Endothelial cell of umbilical vein (primary cell): ENCODE measurements around the gene CEP104. TPM values are rescaled to one million over a fixed set of nuclear protein-coding genes. Genes with fewer than 3 reads are reported as not detected.

ENCODE experiments used
- BruUV-seq: library from RNA; stranded (reverse); fragments of 400-500 nt; replicated peaks from 2 replicates; lab custom pipeline; 2021; lab: Mats Ljungman, UMichigan
- CTCF ChIA-PET: fragments of 300-600, 350-600 bp; sonication (Branson Sonifier 250); formaldehyde crosslinking; loops from one replicate; lab custom pipeline; 2021; ENCODE audit warnings: antibody characterized with exemption, inconsistent platforms; lab: Charles Lee
- POLR2A ChIA-PET: fragments of 300-600, 350-600 bp; sonication (Branson Sonifier 250); formaldehyde crosslinking; loops from one replicate; lab custom pipeline; 2021; ENCODE audit warnings: antibody characterized with exemption, inconsistent platforms; lab: Charles Lee
- DNase-seq: peaks from one replicate; pipeline ENCODE4 v3.0.0-alpha.2; 2011; ENCODE audit warnings: low read depth, low spot score
- FAIRE-seq: peaks from 2 replicates; lab custom pipeline; 2011; peaks lifted over from hg19 to GRCh38; lab: Jason Lieb, UNC
- H2AFZ ChIP-seq: 2 replicates; pipeline ENCODE4 v1.6.0; 2012; ENCODE audit warnings: low read depth, low read length, control low read depth, inconsistent platforms
- H3K27ac ChIP-seq: 2 replicates; pipeline ENCODE4 v1.5.1; 2011; ENCODE audit warnings: low read depth, mild to moderate bottlenecking, control low read depth, low read length, moderate library complexity; ENCODE audit not compliant: insufficient read depth
- H3K27me3 ChIP-seq, 2 experiments: 2 replicates each; pipeline versions ENCODE4 v1.6.0 to v1.6.1; 2011; ENCODE audit warnings: low read length in 2 of 2, mixed read lengths in 1 of 2; ENCODE audit not compliant: control insufficient read depth in 2 of 2, insufficient read depth in 2 of 2
- H3K36me3 ChIP-seq, 2 experiments: 2 replicates in 1 of 2; 3 replicates in 1 of 2; pipeline ENCODE4 v1.5.1; 2011; ENCODE audit warnings: low read length in 2 of 2, mild to moderate bottlenecking in 1 of 2, moderate library complexity in 1 of 2; ENCODE audit not compliant: control insufficient read depth in 2 of 2, insufficient read depth in 2 of 2; ENCODE audit errors: extremely low read depth in 1 of 2
- H3K4me1 ChIP-seq: 3 replicates; pipeline ENCODE4 v1.5.1; 2011; ENCODE audit warnings: mild to moderate bottlenecking, low read length; ENCODE audit not compliant: control insufficient read depth, insufficient read depth; ENCODE audit errors: extremely low read depth
- H3K4me2 ChIP-seq: 2 replicates; pipeline ENCODE4 v1.6.1; 2011; ENCODE audit warnings: low read length, control low read depth, mixed read lengths; ENCODE audit not compliant: insufficient read depth
- H3K4me3 ChIP-seq, 3 experiments: fragments of 200-600 bp in 1 of 3; sonication (generic), shearing (Covaris generic) in 1 of 3; replicated peaks in 1 of 3; 2 replicates each; pipeline ENCODE4 v1.5.1; 2011 to 2016; ENCODE audit warnings: control low read depth in 3 of 3, low read length in 3 of 3, mild to moderate bottlenecking in 2 of 3, inconsistent platforms in 1 of 3, low read depth in 1 of 3, moderate library complexity in 1 of 3; ENCODE audit not compliant: insufficient read depth in 1 of 3
- H3K79me2 ChIP-seq: 2 replicates; pipeline ENCODE4 v1.6.0; 2012; ENCODE audit warnings: low read length, inconsistent platforms; ENCODE audit not compliant: control insufficient read depth, insufficient read depth
- H3K9ac ChIP-seq: replicated peaks from 2 replicates; pipeline ENCODE3; 2011; ENCODE audit warnings: low read length, control low read depth; ENCODE audit not compliant: insufficient read depth; ENCODE audit errors: extremely low read depth
- H3K9me1 ChIP-seq: replicated peaks from 3 replicates; pipeline ENCODE4 v1.6.0; 2011; ENCODE audit warnings: mild to moderate bottlenecking, low read length; ENCODE audit not compliant: control insufficient read depth, insufficient read depth; ENCODE audit errors: extremely low read depth
- H3K9me3 ChIP-seq: replicated peaks from 2 replicates; pipeline ENCODE4 v1.5.1; 2012; ENCODE audit warnings: low read length, inconsistent platforms; ENCODE audit not compliant: control insufficient read depth, insufficient read depth
- H4K20me1 ChIP-seq: replicated peaks from 2 replicates; pipeline ENCODE3; 2011; ENCODE audit warnings: mild to moderate bottlenecking, low read length; ENCODE audit not compliant: control insufficient read depth, insufficient read depth; ENCODE audit errors: extremely low read depth
- FOS ChIP-seq: IDR thresholded peaks from 2 replicates; pipeline ENCODE4 v1.6.1; 2011; ENCODE audit warnings: mild to moderate bottlenecking, low read length, moderate library complexity, borderline replicate concordance; ENCODE audit not compliant: insufficient read depth
- GATA2 ChIP-seq: IDR thresholded peaks from 2 replicates; pipeline ENCODE4 v1.7.0; 2011; ENCODE audit warnings: low read depth, mild to moderate bottlenecking, moderate library complexity, mixed read lengths, low read length; ENCODE audit not compliant: insufficient read length, insufficient read depth
- JUN ChIP-seq: IDR thresholded peaks from 2 replicates; pipeline ENCODE4 v1.6.1; 2011; ENCODE audit warnings: borderline replicate concordance, low read depth; ENCODE audit not compliant: insufficient read length, insufficient read depth
- MYC ChIP-seq: IDR thresholded peaks from one replicate; pipeline ENCODE4 v1.6.1; 2011; ENCODE audit warnings: mild to moderate bottlenecking, low read depth, low read length
- POLR2A ChIP-seq: IDR thresholded peaks from 2 replicates; pipeline ENCODE4 v1.6.1; 2012; ENCODE audit warnings: low read depth, mild to moderate bottlenecking, control low read depth, low read length
- POLR2AphosphoS5 ChIP-seq: IDR thresholded peaks from 2 replicates; pipeline ENCODE4 v1.6.1; 2012; ENCODE audit warnings: low read depth, mild to moderate bottlenecking, control low read depth, low read length, moderate library complexity; ENCODE audit not compliant: insufficient read depth
- dilution Hi-C: fragments of 300-500 bp; cut with MboI; formaldehyde crosslinking; loops from one replicate; pipeline ENCODE4 v1.15.0; 2019; ENCODE audit warnings: low sequenced_read_pairs; ENCODE audit not compliant: extremely low pct_ligation_motif_present
- intact Hi-C: fragments of 100-400 bp; cut with micrococcal nuclease; formaldehyde crosslinking; loops from one replicate; pipeline ENCODE4 v1.10.0; 2022
- polyA plus RNA-seq, 4 experiments: library from polyadenylated mRNA; depleted of rRNA in 3 of 4; stranded (reverse) in 3 of 4; unstranded in 1 of 4; fragments of >200 nt; gene quantifications; 2 replicates each; pipeline versions ENCODE4 v1.2.1 to v1.2.3, GENCODE V29; 2011 to 2012; ENCODE audit warnings: missing spikeins in 1 of 4
- total RNA-seq: library from RNA; stranded (reverse); gene quantifications from 2 replicates; pipeline ENCODE4 v1.2.3, GENCODE V29; 2021
- TF ChIP-seq, protein P1 (sequence below), 2 donors: IDR thresholded peaks; 1 replicate in 1 of 2; 2 replicates in 1 of 2; pipeline ENCODE4 v1.5.1; 2011; ENCODE audit warnings: low read length in 2 of 2, mild to moderate bottlenecking in 2 of 2, moderate library complexity in 2 of 2, control low read depth in 1 of 2, inconsistent platforms in 1 of 2, low read depth in 1 of 2; ENCODE audit not compliant: insufficient read depth in 1 of 2; ENCODE audit errors: extremely low read depth in 1 of 2
- TF ChIP-seq, protein P2 (sequence below): IDR thresholded peaks from 2 replicates; pipeline ENCODE4 v1.6.1; 2011; ENCODE audit not compliant: insufficient read depth, insufficient read length

Gene CEP104
- total and polyA plus RNA-seq, 2 donors (not counting 3 experiments of a cell fraction or from before 2014, with no cell fraction given): 12.4 to 43.0 TPM

DNA sequence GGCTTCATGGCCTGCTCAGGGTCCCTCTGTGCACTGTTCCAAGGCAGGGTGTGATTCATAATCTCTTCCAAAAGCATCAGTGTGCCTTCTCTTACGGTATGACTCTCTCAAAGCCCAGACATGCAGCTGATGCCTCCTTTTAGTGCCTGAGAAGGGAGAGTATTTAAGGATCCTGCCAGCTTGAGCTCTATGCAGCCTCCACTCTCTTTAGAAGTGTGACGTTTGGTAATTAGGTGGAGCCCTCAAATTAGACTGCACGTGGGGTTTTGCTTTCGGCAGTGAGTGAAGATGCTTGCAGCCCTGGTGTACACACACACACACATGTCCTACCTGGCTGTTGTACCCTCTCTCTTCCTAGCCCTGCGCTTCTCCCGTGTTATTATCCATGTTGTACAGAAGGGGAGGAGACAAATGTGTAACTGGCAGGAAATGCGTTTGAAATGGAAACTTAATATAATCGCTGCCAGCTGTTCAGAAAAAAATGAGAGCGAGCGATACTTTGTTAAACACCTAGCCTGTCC lies 45.6 kb upstream of the CEP104 start:
- POLR2A ChIA-PET: no interaction called here
- Histone ChIP-seq H3K27me3 (no peaks in the 10 kb centered on the region), H3K4me3 (no peak overlapping the region), H4K20me1 (no peaks in the 10 kb centered on the region), H3K9ac (no peak overlapping the region), H3K4me2 (no peak overlapping the region), H3K4me1 (peaks cover 12% of the 10 kb centered on the region), H3K9me3 (no peaks in the 10 kb centered on the region), H3K79me2 (peaks cover 24% of the 10 kb centered on the region), H2AFZ (no peak overlapping the region), H3K9me1 (no peaks in the 10 kb centered on the region), H3K36me3 (no peaks in the 10 kb centered on the region), H3K27ac (no peak overlapping the region)
- no TSS peak for BruUV-seq
- TF ChIP-seq POLR2A (no peak), FOS (no peak), POLR2AphosphoS5 (no peak), GATA2 (no peak), MYC (no peak), JUN (no peak)
- TF ChIP-seq, protein P1, sequence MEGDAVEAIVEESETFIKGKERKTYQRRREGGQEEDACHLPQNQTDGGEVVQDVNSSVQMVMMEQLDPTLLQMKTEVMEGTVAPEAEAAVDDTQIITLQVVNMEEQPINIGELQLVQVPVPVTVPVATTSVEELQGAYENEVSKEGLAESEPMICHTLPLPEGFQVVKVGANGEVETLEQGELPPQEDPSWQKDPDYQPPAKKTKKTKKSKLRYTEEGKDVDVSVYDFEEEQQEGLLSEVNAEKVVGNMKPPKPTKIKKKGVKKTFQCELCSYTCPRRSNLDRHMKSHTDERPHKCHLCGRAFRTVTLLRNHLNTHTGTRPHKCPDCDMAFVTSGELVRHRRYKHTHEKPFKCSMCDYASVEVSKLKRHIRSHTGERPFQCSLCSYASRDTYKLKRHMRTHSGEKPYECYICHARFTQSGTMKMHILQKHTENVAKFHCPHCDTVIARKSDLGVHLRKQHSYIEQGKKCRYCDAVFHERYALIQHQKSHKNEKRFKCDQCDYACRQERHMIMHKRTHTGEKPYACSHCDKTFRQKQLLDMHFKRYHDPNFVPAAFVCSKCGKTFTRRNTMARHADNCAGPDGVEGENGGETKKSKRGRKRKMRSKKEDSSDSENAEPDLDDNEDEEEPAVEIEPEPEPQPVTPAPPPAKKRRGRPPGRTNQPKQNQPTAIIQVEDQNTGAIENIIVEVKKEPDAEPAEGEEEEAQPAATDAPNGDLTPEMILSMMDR (IDR thresholded peaks at IDR 0.05; ENCODE audit: extremely low read depth in 1 of 2, insufficient read depth in 1 of 2, low read depth in 1 of 2, low read length in 2 of 2): no peak
- TF ChIP-seq, protein P2, sequence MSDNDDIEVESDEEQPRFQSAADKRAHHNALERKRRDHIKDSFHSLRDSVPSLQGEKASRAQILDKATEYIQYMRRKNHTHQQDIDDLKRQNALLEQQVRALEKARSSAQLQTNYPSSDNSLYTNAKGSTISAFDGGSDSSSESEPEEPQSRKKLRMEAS: no peak
- intact Hi-C loops (loop anchor here (5.0 kb wide), 1 partner anchor 130 kb away; the partner anchor contains the start of gene SMIM1), dilution Hi-C loops (no loop called here)
- no peak for DNase-seq
- peak; percentile 59 for FAIRE-seq
- CTCF ChIA-PET: interaction anchor here (1.4 kb wide), 1 partner anchor 45 kb away, joined by 3 read pairs; no protein-coding TSS in a partner anchor
